HG03571 (cell line): Measurements from ENCODE around the gene BTBD10.

ENCODE experiments used
- ATAC-seq: cut with Tn5 transposase; IDR thresholded peaks from one replicate; pipeline ENCODE4 v1.9.1; 2021; ENCODE audit not compliant: unreplicated experiment

The BTBD10 gene

DNA sequence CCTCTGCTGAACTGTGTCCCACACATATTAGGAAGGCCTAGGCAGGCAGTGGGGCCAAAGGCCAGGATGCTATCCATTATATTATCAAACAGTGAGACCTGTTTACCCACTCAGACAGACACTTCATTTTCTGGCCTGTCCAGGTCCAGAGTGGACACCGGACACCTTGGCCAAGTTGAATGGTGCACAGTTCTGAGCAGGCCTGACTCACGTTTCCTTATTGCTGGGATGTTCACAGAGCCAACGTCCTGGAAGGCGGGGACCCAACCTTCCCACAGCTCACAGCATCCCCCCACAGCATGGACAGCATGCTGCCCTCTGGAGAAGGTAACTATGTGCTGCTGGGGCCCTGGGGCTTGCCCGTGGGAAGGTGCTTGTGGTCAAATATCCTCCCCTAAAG lies 86.6 kb downstream of the BTBD10 start:
- ATAC-seq = no peak

DNA sequence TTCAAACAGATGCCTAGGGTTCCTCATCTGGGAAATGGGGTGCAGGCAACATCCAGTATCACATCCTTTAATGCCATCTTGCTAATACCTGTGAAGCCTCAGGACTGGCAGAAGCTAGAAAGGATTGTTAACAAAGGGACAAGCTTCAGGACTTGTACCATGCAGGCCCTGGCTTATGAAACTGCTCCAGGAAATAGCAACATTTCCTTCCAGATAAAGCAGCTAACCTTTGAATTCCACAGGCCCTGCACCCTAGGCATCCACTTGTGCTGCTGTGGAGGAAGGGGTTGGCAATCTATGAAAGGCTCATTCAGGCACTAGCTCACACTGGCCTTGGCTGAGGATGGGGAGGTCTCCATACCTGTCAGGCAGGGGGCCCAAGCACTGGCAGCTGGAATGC lies 87.2 kb downstream of the BTBD10 start:
- no peak for ATAC-seq

DNA sequence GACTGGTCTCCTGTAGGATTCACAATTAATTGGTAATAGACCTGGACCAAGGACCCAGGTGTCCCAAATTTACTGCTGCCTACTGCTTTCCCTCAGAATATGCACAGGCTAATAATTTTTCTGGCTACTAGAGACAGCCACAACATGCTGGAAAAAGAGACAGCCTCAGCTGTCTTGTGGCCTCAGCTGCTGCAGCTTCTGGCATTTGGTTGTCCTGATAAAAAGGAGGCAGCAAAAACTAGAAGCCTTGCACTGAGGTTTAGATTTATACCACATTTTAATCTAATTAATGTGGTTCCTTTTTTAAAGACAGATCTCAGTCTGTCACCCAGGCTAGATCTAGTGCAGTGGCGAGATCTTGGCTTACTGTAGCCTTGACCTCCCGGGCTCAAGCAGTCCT lies 89.8 kb downstream of the BTBD10 start:
- ATAC-seq = no peak

DNA sequence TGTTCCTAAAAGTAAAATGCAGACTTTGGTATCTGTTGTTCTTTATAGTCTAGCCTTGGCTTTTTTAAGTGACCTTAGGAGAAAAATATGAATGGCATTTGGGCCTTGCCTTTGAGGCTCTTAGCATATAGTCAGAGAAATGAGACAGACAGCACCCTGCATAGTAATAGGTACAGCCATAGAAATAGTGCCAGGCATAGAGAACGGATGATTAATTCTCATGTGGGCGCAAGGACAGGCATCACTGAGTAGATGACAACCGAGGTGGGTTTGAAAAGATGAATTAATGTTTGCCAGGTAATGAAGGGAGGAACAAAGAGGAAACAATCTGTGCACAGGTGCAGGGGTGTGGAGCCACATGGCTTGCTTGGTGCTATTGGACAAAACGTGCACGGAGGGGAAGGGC lies 95.0 kb downstream of the BTBD10 start:
- ATAC-seq = no peak

DNA sequence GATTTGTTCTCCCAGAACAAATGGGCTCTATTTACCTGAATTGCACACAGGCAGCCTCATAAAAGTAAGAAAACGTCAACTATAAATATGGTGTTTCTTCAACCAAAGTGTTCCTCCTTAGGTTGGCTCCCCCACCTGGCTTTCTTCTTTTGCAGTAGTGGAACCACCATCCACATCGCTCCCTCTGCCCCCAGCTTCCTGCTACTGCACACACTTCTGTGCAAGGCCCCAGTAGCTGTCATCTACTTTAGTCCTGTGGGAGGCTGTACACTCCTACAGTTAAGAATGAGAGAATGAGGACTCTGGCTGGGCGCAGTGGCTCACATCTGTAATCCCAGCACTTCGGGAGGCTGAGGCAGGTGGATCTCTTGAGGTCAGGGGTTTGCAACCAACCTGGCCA lies 95.9 kb downstream of the BTBD10 start:
- no peak for ATAC-seq

DNA sequence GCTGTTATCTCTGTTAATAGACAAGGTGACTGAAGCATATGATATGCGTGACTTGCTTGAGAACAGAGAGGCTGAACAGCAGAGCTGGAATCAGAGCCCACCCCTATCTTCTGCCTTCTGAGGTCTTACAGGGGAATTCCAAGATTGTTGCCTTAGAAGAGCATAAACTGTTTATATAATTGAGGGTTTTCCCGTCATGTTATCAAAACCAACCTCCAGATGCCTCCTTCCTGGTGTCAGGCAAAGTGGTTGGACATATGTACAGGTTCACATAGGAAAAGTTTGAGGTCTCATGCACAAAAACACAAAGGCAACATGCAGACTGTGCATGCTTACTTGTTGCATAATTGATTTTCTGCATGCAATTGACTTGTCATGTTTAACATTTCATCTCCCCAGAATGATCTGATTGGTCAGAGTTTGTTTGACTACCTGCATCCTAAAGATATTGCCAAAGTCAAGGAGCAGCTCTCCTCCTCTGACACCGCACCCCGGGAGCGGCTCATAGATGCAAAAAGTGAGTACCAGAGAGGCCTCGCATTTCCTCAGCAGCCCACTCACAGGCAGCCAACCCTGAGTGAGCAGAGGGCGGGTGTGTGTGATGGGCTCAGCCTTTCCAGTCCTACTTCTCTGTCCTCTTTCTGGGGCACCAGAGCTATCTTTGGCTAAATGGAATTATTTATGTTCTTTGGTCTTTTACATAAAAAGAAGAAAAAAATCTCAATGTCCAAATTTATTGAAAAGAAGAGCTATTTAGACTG lies 96.6 kb downstream of the BTBD10 start:
- ATAC-seq = no peak

DNA sequence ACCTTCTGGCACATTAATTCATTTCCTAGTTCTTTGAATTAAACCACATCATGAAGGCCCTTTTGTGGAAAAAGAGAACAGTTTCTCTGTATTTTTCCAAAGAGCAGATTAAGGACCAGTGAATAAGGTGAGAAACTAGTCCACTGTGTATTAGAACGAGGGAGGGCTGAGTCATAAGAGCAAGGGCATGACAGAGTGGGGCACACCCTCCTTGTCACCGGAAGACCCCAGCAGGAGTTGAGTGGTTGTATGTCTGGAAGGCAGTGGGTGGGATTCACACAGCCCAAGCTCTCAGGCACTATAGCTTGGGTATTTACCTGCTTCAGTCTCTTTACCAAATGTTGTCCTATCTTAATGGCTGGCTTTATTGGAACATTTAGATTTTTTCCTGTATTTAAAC lies 98.6 kb downstream of the BTBD10 start:
- no peak for ATAC-seq

DNA sequence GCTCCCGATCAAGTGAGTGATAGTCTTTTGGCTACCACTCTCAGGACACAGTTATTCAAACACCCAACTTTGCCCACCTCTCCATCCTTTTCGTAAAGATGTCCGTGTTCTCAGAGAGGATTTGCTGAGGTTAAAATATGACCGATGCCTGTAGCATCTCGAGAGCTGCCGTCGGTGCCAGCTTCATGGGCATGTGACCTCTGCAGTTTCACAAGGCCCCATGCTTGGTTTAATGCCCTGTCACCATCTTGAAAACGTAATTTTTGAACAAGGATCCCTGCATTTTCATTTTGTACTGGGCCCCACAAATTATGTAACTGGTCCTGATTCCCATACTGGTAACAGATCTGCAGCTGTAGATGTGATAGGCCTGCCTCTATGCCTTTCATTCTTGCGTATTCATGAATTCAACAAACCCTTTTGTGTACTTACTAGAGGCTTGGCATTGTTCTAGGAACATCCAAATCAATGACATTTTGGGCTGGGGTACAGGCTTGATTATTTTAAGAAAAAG lies 100.4 kb downstream of the BTBD10 start:
- no peak for ATAC-seq

DNA sequence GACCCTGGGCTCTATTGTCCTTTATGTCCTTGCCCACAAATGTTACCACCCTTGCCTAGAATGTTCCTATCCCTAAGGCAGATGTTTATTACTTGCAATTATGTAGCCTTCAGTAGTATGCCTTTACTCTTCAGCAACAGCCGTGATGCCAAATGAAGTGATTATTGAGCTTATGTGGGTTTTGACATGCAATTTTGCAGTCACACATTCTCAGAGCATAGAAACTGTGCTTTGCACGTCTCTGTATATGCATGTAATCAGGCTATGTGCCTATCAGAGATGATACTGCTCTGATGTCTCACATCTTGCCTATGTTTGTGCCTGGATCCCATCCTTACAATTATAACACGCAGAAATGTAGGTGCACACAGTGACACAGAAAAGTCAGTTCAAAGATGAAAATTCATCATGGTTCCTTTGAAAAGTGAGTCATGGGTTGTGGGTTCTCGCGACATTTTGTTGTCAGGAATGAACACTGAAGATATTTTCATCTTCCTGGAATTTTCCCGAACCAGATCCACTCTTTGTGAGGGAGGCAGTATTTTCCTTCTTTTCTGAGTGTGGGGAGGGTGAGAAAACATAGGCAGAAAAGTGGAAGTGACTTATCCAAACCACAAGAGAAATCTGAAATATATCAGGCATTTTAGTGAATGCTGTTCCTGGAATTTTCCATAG lies 104.3 kb downstream of the BTBD10 start:
- ATAC-seq = no peak

DNA sequence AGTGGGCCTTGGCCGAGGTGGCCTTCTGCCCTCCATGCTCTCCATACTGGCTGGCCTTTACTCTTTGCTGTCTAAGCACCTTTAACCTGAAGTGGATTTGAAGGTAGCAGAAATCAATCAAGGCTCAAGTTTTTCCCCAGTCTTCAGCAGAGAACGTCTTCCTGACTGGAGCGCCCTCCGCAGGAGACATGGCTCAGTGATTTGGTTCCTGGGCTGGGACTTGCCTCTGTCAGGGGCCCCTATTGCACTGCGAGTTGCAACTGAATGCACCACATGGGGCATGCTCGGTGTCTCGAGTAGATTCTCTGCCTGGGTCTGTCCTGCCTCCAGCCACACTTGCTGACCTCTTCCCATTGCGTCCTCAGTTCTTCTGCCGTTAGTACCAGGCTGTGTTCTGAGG lies 105.8 kb downstream of the BTBD10 start:
- no peak for ATAC-seq

DNA sequence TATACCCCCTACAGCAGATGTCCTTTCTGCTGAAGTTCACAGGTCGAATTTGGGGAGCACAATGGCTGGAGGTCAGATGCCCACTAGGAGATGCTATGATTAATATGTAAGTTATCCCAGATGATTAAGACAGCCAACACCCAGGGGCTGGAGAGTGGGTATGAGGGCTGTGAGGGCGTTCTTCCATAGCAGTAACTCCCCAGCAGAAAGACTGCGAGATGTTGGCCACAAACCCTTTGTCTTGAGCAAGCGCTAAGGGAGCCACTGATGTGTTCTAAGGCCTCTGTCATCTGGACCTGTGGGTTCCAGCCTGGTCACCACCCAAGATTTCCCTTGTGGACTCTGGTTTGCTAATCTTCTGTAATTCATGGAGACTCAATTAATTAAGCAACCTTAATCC lies 107.8 kb downstream of the BTBD10 start:
- no peak for ATAC-seq

DNA sequence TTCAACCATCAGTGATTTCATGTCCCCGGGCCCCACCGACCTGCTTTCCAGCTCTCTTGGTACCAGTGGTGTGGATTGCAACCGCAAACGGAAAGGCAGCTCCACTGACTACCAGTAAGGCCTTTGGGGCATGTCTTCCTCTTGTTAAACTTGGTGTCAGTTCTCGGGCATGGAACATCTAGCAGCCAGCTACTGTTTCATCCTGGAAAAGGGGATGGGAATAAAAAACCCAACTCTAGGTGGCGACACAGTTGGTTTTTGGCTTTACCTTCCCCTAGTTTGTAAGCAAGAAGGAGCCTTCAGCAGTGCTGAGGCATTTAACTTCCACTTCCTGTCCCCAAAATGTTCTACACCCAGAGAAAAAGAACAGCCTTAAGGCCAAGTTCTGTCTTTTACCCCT lies 108.7 kb downstream of the BTBD10 start:
- ATAC-seq = no peak

DNA sequence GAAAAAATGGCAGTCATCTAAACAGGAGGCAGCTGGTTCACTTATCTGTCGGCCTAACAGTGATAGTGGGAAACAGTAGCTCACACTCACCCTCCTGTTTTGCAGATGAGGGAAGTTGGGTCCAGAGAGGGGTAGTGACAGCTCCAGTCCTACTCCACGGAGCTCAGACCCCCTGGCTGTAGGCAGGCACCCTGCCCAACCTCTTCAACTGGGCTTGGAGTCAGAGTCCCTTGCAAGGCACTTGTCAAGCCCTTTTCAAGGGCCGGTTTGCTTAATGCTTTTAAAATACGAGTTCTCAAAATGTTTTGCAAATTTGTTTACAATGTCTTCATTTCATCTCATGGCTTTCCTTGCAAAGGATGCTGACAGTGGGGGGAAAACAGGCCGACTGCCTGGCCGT lies 110.3 kb downstream of the BTBD10 start:
- no peak for ATAC-seq

DNA sequence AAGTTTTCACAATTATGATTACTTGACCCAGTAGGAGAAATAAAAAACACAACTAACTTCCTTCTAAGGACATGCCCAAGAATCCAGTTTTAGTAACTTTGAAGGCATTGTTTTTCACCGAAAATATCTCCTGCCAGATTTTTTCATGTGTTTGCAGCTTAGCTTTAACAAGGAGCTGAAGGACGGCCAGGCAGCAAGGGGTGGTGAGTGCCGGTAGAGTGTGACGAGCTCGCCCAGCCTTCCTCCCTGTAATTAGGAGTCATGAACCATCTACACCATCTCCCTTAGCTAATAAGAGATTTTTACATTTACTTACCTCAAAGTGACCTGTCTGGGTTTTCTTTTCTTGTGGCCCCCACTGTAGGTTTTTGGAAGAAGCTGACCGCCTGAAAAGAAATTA lies 113.4 kb downstream of the BTBD10 start:
- no peak for ATAC-seq

DNA sequence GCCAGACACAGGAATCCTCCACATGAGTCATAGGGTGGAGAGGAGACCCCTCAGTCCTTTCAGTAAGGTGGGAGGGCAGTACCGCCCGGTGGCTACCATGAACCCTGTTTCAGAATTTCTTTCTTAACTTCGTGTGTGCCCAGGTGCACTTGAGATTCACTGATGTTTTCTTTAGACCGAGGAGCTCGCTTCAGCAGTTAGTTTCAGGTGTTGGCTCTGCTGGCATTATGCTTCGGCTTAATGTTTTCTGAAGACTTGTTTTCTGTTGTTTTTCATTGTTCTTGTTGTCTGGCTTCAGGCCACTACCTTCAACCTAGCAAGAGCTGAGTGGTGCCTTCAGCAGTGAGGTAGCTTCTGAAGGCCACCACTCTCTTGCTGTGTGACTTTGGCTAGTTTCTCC lies 114.0 kb downstream of the BTBD10 start:
- no peak for ATAC-seq

DNA sequence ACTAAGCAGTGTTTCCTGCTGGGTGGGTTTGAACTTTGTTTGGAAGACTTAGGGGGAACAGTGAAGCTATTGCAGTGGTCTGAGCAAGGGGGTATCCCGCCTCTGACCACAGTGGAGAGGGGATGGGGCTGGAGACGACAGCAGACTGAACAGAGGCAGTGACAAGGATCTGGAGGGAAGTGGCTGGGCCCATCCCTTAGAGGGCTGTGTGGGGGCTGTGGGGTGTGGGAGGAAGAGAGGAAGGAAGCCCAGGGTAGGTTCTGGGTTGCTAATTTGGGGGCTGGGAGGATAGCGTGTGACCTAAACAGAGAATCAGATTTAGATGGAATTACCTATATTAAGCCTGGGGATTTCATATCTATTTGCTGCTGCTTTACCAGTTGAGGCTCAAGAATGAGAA lies 114.7 kb downstream of the BTBD10 start:
- ATAC-seq = no peak

DNA sequence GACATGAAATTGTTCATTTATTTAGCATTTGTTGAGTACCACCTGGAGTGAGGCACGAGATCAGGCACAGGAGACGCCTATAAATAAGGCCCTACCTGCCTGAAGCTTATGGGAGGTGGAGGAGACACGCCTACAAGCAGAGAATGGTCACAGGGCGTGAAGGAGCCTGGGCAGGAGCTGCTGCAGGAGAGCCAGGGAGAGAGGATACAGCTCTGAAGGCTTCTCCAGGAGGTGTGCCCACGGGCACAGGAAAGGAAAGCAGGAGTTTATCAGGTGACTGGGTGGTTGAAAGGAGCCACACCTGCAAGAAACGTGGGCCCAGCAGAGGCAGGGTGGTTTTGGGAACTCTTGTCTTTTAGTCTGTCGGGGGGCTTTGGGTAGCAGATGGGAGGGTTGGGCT lies 115.1 kb downstream of the BTBD10 start:
- no peak for ATAC-seq

DNA sequence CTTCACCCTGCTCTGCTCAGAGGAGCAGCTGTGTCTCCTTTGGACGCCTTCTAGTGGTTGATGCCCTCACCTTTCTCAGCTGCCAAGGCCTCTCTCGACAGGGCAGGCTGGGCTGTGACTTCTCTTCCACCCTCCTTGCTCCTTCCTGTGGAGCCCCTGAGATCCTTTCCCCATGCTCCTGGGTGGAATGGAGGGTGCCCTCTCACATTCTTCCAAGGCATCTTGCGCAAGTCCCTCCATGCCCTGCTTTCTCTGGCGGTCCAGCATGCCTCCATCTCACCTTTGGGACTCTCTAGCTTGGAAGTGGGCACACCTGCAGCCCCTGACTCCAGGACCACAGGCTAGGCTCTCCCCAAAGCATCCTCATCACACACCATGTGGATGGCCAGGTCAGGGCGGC lies 116.6 kb downstream of the BTBD10 start:
- no peak for ATAC-seq

DNA sequence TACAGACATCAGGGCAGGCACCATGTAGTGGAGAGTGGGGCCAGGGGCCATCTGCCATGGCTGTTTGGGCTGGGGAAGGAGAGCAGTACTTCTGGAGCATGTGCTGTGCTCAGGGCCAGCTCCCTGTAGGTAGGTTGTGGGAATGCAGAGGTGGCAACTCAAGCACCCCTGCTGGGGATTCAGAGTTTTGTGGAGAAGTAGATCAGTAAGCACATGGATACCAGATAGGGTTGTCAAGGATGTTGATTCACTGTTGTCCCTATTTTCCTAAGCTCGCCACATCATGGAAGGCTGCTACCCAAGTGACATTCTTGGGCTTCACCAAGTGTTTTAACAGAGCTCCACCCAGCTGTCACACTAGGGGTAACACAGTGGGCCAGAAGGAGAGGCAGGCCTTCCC lies 118.2 kb downstream of the BTBD10 start:
- ATAC-seq = no peak

DNA sequence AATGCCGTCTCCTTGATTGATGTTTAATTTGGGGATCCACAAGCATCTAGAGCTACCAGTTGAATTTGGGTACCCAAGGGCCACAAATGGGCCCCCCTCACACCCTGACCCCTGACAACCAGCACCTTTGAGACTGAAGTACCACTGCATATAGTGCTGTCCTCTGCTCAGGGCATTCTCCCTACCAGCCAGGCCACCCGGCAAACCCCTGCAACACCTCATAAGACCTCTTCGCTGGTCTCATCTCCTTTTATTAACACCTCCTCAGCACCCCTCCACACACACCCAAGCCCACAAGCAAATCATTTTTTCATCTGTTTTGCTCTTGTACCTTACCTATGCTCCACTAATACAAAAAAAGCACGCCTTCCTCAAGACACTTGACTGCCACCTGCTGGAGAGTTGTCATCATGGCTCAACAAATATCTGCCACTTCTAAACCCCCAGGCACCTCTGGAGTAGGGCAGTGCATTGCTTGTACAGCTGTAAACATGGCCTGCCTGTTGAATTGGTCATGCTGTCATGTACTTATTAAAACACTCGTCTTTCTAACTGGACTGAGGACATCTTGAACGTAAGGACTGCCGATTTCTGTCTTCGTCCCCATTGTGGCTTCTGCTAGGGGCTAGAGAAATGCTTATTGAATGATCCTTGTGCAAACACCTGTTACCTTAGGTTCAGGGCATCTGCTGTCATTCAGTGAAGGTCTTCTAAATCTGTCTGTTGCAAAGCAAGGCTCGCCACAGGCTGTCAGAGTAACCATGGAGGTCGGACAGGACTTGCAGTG lies 118.9 kb downstream of the BTBD10 start:
- no peak for ATAC-seq

DNA sequence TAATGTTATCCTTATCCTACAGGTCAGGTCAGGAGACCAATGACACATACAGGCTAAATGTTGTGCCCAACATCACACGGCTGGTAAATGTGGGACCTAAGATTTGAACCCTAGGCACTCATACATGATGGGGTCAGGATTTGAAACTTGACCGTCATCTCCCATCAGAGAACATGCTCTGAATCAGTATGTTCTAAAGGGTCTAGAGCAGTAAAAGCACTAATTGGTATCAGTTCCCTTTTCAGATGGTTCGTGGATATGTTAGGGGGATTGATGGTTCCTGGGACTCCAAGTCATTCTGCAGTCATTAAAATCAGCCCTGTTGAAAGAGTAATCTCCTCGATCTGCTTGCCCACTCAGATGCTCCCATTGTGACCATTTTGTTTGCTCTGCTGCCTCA lies 120.0 kb downstream of the BTBD10 start:
- peak; percentile 49 for ATAC-seq

DNA sequence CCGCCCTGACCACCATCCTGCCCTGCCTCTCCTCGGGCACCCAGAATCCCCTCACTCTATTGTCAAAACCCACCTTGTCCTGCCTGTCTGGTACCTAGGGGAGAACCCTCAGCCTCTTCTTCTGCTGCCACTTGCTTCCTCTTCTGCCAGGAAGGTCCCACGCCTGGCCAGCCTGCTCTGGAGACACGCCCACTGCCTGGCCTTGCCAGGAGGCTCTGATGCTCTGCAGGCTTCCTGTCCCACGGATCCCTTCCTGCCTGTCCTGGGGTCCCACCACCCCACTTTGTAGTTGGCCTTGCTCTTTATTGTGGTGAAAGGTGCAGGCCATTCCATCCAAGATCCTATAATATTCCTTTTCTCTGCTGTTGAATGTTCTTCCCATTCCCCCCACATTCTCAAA lies 122.0 kb downstream of the BTBD10 start:
- no peak for ATAC-seq
